ENCODE data around the gene NPAS2. TPM values are rescaled to one million over a fixed set of nuclear protein-coding genes. Genes with fewer than 3 reads are reported as not detected.
A peak's percentile ranks its signal among the peaks of the same experiment; 100 is the strongest.

The NPAS2 gene
- total and polyA plus RNA-seq, 2 of the 8 experiments (the other 6 are each of a cell fraction or from before 2014, with no cell fraction given), result 1.8 to 1.9 TPM

GRCh38 chr2:100983684-100984310 lies 163.9 kb downstream of the NPAS2 start:
- Histone ChIP-seq H3K79me2 (ENCODE audit: control insufficient read depth in 1 of 2, insufficient read depth in 2 of 2, low read length in 2 of 2) (no peaks in the 10 kb centered on the region), H3K4me2 (ENCODE audit: insufficient read depth in 1 of 2, low read depth in 2 of 2, low read length in 2 of 2) (no peak overlapping the region), H4K8ac (ENCODE audit: extremely low read depth, insufficient read depth, low read length) (no peak overlapping the region; the same call in 1 of the 2 replicates), H3K4me1 (replicated peaks in 1 of 4; ENCODE audit: control insufficient read depth in 3 of 4, insufficient read depth in 4 of 4, low read length in 3 of 4) (peaks cover 0 to 5% (median under 1%) of the 10 kb centered on the region in 4 experiments; a peak in 3 of 7 replicates), H3K36me3 (ENCODE audit: control insufficient read depth in 2 of 4, insufficient read depth in 4 of 4, low read length in 3 of 4) (no peaks in the 10 kb centered on the region), H2AK5ac (ENCODE audit: low read depth, low read length) (no peak overlapping the region), H2BK20ac (ENCODE audit: low read length) (no peak overlapping the region), H3K79me1 (ENCODE audit: low read depth, low read length) (no peaks in the 10 kb centered on the region), H3K4me3 (ENCODE audit: extremely low read depth in 1 of 4, insufficient read depth in 2 of 4, low read depth in 3 of 4, low read length in 4 of 4) (no peak overlapping the region), H4K20me1 (replicated peaks in 1 of 2; ENCODE audit: control insufficient read depth in 1 of 2, insufficient read depth in 2 of 2, low read length in 2 of 2) (no peaks in the 10 kb centered on the region), H3K14ac (ENCODE audit: insufficient read length) (no peak overlapping the region), H2BK120ac (replicated peaks; ENCODE audit: low read depth, low read length) (no peak overlapping the region), H2BK5ac (ENCODE audit: low read depth, low read length) (no peak overlapping the region), H2AFZ (ENCODE audit: low read length) (no peak overlapping the region), H4K5ac (ENCODE audit: insufficient read length, low read depth, low read length) (no peak overlapping the region), H3K4ac (replicated peaks; ENCODE audit: insufficient read length, low read depth, low read length) (no peak overlapping the region), H3K9ac (replicated peaks in 1 of 4; ENCODE audit: extremely low read depth in 1 of 4, low read depth in 3 of 4, low read length in 3 of 4) (no peak overlapping the region), H2BK12ac (ENCODE audit: low read depth, low read length) (no peak overlapping the region), H4K91ac (replicated peaks; ENCODE audit: insufficient read length, low read length) (no peak overlapping the region), H3K23ac (ENCODE audit: insufficient read length) (no peak overlapping the region), H2BK15ac (ENCODE audit: low read length) (no peak overlapping the region), H3K56ac (replicated peaks; ENCODE audit: insufficient read length, low read depth, low read length) (no peak overlapping the region), H3K27me3 (replicated peaks in 1 of 4; ENCODE audit: control insufficient read depth in 3 of 4, extremely low read depth in 1 of 4, insufficient read depth in 3 of 4, low read length in 3 of 4) (no peaks in the 10 kb centered on the region), H3K23me2 (ENCODE audit: low read depth, low read length) (no peaks in the 10 kb centered on the region; the same call in 1 of the 2 replicates), H3K18ac (ENCODE audit: extremely low read depth, low read length) (no peak overlapping the region), H3K9me3 (ENCODE audit: insufficient read depth in 2 of 2, low read depth in 1 of 2, low read length in 1 of 2) (no peaks in the 10 kb centered on the region), H3K27ac (ENCODE audit: low read depth, low read length) (no peak overlapping the region)
- WGBS, 2 experiments (ENCODE audit: extremely low coverage in 1 of 2, insufficient coverage in 1 of 2, insufficient read length in 1 of 2, insufficient replicate concordance in 2 of 2, low coverage in 1 of 2, low lambda C conversion rate in 2 of 2, missing lambda C conversion rate in 1 of 2), result 86% methylated on average over 11 of the region's 11 CpGs; no CpG with 5 or more reads in 1 of the 2 experiments
- POLR2A ChIA-PET (ENCODE audit: partially characterized antibody), result interaction anchor here (1.9 kb wide), 1 partner anchor 18 kb away, joined by 5 read pairs; the partner anchor contains the start of gene RPL31
- CTCF ChIA-PET (ENCODE audit: partially characterized antibody), result interaction anchor here (0.8 to 2.6 kb wide), 7 partner anchors 42 to 389 kb away, joined by 3 to 13 read pairs (median 8); no protein-coding TSS in a partner anchor
- FAIRE-seq (no peak), DNase-seq (ENCODE audit: low read depth in 1 of 2, low spot score in 2 of 2) (no peak)
- TF ChIP-seq RAD21 (IDR thresholded peaks at IDR 0.05 in 1 of 2, conservative IDR thresholded peaks at IDR 0.05 in 1 of 2; ENCODE audit: low read depth in 2 of 2, low read length in 2 of 2) (peak; percentile 7 to 20; a peak in 2 of 4 replicates), TAF1 (IDR thresholded peaks at IDR 0.05; ENCODE audit: low read depth, low read length) (no peak)

Measured in H1 (cell line).